Measurements from ENCODE around the gene ARFGAP2.

DNA sequence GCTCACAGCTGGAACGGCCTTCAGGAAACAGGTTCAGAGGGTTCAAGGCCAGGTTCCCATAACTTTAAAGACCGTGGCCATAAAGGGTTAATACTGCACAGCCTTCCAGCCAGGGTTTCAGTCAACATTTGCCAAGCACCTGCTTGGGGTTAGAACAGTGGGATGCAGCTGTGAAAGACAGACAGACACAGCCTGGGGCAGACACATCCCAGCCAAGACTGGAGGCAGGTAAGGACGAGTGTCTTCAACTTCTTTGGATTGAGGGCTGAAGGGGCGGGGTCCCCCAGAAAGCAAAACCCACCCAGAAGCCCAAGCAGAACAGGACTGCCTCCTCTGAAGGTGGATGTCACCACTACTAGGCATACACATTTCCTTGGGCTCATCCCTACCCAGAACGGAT is 14.3 kb downstream of the ARFGAP2 start:
- TF ChIP-seq, protein P1, sequence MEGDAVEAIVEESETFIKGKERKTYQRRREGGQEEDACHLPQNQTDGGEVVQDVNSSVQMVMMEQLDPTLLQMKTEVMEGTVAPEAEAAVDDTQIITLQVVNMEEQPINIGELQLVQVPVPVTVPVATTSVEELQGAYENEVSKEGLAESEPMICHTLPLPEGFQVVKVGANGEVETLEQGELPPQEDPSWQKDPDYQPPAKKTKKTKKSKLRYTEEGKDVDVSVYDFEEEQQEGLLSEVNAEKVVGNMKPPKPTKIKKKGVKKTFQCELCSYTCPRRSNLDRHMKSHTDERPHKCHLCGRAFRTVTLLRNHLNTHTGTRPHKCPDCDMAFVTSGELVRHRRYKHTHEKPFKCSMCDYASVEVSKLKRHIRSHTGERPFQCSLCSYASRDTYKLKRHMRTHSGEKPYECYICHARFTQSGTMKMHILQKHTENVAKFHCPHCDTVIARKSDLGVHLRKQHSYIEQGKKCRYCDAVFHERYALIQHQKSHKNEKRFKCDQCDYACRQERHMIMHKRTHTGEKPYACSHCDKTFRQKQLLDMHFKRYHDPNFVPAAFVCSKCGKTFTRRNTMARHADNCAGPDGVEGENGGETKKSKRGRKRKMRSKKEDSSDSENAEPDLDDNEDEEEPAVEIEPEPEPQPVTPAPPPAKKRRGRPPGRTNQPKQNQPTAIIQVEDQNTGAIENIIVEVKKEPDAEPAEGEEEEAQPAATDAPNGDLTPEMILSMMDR (conservative IDR thresholded peaks at IDR 0.05) = no peak
- no peak for TF ChIP-seq EZH2 (IDR thresholded peaks at IDR 0.05; ENCODE audit: low read depth)
